Stimulated activated naive CD8-positive, alpha-beta T cell treated with anti-CD3 and anti-CD28 coated beads, Interleukin-15, amount 100 ng/mL, for 72 hours (primary cell): Measurements from ENCODE around the gene CDH11.

Experiments used
- ATAC-seq: fragments of 150-1000 bp; cut with Tn5 transposase; 2 replicates; pipeline ENCODE4 v1.10.0; 2021; ENCODE audit warnings: mild to moderate bottlenecking, moderate library complexity
- DNase-seq, 2 donors: peaks; one replicate each; pipeline ENCODE4 v3.0.0; 2021 to 2022
- H3K27ac Mint-ChIP-seq, 2 donors: one replicate each; pipeline ENCODE4 v1.8.0; 2022; ENCODE audit warnings: mild to moderate bottlenecking in 2 of 2, mixed read lengths in 2 of 2, moderate library complexity in 2 of 2
- H3K27me3 Mint-ChIP-seq: one replicate; pipeline ENCODE4 v1.8.0; 2022; ENCODE audit warnings: mixed read lengths
- H3K4me1 Mint-ChIP-seq: one replicate; pipeline ENCODE4 v1.8.0; 2022; ENCODE audit warnings: mild to moderate bottlenecking, mixed read lengths
- H3K4me3 Mint-ChIP-seq, 2 donors: one replicate each; pipeline ENCODE4 v1.8.0; 2022; ENCODE audit warnings: mild to moderate bottlenecking in 2 of 2, mixed read lengths in 2 of 2, moderate library complexity in 1 of 2
- H3K9me3 Mint-ChIP-seq, 2 donors: one replicate each; pipeline ENCODE4 v1.8.0; 2022; ENCODE audit warnings: mixed read lengths in 2 of 2

CDH11 gene

DNA sequence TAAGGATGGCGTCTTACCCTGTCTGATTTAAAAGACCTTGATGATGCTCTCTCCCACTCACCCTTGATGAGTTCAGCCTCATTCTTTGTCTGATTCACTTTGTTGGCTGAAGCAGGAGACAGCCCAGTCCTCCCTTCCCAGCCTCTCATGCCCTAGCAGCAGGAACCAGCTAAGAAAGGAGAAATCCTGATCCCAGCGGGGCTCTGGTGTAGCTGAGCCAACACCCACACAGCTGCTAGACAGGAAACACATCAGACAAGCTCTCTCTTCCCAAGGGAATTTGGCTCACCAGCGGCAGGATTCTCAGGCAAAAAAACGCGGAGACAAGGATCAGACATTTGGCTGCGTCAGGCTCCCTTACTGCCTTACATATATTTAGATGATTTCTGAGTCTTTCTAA is 211.5 kb downstream of the CDH11 start:
- no peak for DNase-seq
- no peak for ATAC-seq
- Mint-ChIP-seq H3K9me3 (peaks cover 6 to 10% of the 10 kb centered on the region in 2 donors), H3K27me3 (no peaks in the 10 kb centered on the region), H3K4me1 (no peaks in the 10 kb centered on the region), H3K27ac (no peak overlapping the region), H3K4me3 (no peak overlapping the region)

GRCh38 chr16:64907844-64908243 is 214.0 kb downstream of the CDH11 start:
- Mint-ChIP-seq H3K9me3 (peaks cover 12 to 25% of the 10 kb centered on the region in 2 donors), H3K27me3 (no peaks in the 10 kb centered on the region), H3K27ac (no peak overlapping the region), H3K4me1 (no peaks in the 10 kb centered on the region), H3K4me3 (no peak overlapping the region)
- DNase-seq, result no peak
- no peak for ATAC-seq

DNA sequence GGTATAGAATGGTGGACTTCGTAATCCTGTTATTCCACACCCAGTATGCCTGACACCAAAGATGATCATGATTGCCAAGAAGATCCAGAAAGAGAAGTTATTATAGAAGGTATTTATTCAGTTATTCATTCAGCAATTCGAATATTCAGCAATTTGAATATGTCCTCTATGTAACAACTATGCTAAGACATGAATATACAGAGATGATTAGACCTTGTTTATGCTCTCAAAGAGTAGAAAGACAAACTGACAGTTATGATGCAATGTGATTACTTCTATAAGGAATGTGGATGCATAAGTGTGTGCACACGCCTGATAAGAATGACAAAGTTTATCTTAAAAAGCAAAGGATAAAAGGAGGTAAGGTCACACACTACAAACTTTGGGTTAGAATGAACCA is 218.1 kb downstream of the CDH11 start:
- Mint-ChIP-seq H3K4me3 (no peak overlapping the region), H3K27ac (no peak overlapping the region), H3K9me3 (peaks cover 13 to 32% of the 10 kb centered on the region in 2 donors), H3K4me1 (no peaks in the 10 kb centered on the region), H3K27me3 (no peaks in the 10 kb centered on the region)
- ATAC-seq (no peak), DNase-seq (no peak)

- no peak overlapping the region for H3K4me3 Mint-ChIP-seq
- H3K9me3 Mint-ChIP-seq, result peaks cover 20 to 30% of the 10 kb centered on the region in 2 donors
- no peaks in the 10 kb centered on the region for H3K27me3 Mint-ChIP-seq
- ATAC-seq, result no peak
- DNase-seq, result no peak
- no peaks in the 10 kb centered on the region for H3K4me1 Mint-ChIP-seq
- H3K27ac Mint-ChIP-seq, result no peak overlapping the region
These were observed 221.3 kb downstream of the CDH11 start for GRCh38 chr16:64900517-64900916.

GRCh38 chr16:64900019-64900418 is 221.8 kb downstream of the CDH11 start:
- H3K4me3 Mint-ChIP-seq, result no peak overlapping the region
- H3K27ac Mint-ChIP-seq, result no peak overlapping the region
- no peak for ATAC-seq
- H3K4me1 Mint-ChIP-seq, result no peaks in the 10 kb centered on the region
- no peaks in the 10 kb centered on the region for H3K27me3 Mint-ChIP-seq
- DNase-seq, result no peak
- H3K9me3 Mint-ChIP-seq, result peaks cover 20 to 30% of the 10 kb centered on the region in 2 donors

GRCh38 chr16:64898159-64898558 is 223.7 kb downstream of the CDH11 start:
- peaks cover 16 to 25% of the 10 kb centered on the region in 2 donors for H3K9me3 Mint-ChIP-seq
- no peak for DNase-seq
- ATAC-seq, result no peak
- H3K4me1 Mint-ChIP-seq, result no peaks in the 10 kb centered on the region
- H3K27me3 Mint-ChIP-seq, result no peaks in the 10 kb centered on the region
- no peak overlapping the region for H3K27ac Mint-ChIP-seq
- H3K4me3 Mint-ChIP-seq, result no peak overlapping the region
